Nucleus accumbens (tissue), 56 donors: ENCODE results near the gene ETFBKMT.
A peak's percentile ranks its signal among the peaks of the same experiment; 100 is the strongest.

Experiments
- DNase-seq, 56 donors: peaks; one replicate each; lab custom pipeline; 2025; lab: John Stamatoyannopoulos, UW

The ETFBKMT gene

GRCh38 chr12:31659087-31659942 lies at the start of gene ETFBKMT:
TSS of gene ETFBKMT (plus strand) at chr12:31659688. CDS start at chr12:31661954, 2,266 bp downstream.
- DNase-seq: peak; percentile 55 to 98 (median 87)

- DNase-seq: no peak
Observed at GRCh38 chr12:31612819-31613218, 46.7 kb upstream of the ETFBKMT start.

GRCh38 chr12:31618228-31619025 lies 41.1 kb upstream of the ETFBKMT start:
- no peak for DNase-seq

GRCh38 chr12:31620311-31620710 lies 39.2 kb upstream of the ETFBKMT start:
- no peak for DNase-seq

DNA sequence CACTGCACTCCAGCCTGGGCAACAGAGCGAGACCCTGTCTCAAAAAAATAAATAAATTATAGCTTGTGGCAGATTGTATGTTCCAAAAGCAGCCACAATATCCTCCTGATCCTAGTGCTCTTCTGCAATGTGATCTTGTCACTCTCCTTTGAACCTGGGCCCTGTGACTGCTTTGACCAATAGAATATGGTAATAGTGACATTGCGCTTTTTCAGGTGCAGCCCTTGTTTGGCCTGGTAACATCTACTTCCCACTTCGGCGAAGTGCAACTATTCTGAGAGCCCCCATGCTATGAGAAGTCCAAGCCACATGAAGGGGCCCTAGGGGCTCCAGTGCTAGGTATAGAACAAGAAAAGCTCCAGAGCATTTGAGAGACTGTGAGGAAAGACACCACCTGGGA lies 37.5 kb upstream of the ETFBKMT start:
- DNase-seq: no peak

DNA sequence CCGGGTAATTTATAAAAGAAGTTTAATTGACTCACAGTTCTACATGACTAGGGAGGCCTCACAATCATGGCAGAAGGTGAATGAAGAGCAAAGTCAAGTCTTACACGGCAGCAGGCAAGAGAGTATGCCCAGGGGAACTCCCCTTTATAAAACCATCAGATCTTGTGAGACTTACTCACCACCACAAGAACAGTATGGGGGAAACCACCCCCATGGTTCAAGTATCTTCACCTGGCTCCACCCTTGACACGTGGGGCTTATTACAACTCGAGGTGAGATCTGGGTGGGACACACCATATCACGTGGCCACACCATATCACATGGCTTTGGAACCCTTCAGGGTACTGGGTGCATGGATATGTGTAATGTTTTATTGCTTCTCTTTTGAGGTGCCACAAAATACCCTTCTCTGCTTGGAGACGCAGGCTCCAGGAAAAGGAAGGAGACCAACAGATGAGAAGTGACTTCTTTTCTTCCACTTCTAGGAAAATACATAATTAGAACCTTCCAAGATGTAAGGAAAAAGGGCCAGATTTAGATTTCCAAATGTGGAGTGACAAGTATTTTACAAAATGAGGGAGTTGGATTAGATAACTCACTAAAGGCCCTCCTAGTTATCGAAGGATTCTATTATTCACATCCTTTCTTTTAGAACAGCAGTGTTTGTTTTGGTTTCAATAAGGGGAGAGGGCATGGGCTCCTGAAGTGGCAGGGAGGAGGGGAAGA lies 33.1 kb upstream of the ETFBKMT start:
- no peak for DNase-seq

DNA sequence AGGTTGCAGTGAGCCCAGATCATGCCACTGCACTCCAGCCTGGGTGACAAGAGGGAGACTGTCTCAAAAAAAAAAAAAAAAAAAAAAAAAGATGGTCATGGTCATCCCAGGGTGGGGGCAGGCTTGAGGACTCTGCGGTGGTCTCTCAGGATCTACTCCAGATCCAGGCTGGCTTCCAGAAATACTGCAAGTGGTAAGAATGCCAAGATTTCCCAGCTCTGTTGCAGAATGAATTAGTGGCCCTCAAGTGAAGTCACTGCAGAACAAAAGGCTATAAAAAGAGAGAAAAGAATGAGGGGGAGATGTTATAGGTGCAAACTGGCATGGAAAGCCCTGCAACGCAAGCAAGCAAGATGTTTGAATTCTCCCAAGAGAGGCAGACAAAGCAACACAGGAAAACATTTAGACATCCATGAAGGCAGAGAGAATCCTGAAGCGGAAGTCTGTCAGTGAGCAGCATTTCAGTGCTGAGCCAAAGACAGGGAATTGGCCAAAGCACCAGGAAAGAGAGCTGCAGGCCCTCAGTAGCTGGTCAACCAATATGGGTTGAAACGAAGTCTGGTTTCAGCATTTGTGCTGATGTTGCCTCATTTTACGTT lies 31.9 kb upstream of the ETFBKMT start:
- no peak for DNase-seq

GRCh38 chr12:31629756-31630732 lies 29.4 kb upstream of the ETFBKMT start:
- no peak for DNase-seq

- DNase-seq: no peak
Observed at GRCh38 chr12:31631023-31631724, 28.3 kb upstream of the ETFBKMT start.

- DNase-seq: no peak
Observed at GRCh38 chr12:31631809-31632208, 27.7 kb upstream of the ETFBKMT start.

- DNase-seq: no peak
Observed at GRCh38 chr12:31633464-31633863, 26.0 kb upstream of the ETFBKMT start.

DNA sequence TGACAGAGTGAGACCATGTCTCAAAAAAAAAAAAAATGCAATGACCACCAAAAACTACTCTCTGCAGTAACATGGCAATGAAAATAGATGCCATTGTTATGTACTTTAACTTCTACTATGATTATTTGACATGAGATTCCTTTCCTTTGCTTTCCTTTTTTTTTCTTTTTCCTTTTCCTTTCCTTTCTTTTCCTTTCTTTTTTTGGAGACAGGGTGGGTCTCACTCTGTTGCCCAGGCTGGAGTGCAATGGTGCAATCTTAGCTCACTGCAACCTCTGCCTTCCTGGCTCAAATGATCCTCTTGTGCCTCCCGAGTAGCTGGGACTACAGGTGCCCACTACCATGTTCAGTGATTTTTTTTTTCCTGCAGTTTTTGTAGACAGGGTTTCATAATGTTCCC lies 24.9 kb upstream of the ETFBKMT start:
- DNase-seq: no peak

GRCh38 chr12:31641509-31642090 lies 17.9 kb upstream of the ETFBKMT start:
- DNase-seq: no peak

GRCh38 chr12:31644536-31644935 lies 15.0 kb upstream of the ETFBKMT start:
- DNase-seq: no peak

DNA sequence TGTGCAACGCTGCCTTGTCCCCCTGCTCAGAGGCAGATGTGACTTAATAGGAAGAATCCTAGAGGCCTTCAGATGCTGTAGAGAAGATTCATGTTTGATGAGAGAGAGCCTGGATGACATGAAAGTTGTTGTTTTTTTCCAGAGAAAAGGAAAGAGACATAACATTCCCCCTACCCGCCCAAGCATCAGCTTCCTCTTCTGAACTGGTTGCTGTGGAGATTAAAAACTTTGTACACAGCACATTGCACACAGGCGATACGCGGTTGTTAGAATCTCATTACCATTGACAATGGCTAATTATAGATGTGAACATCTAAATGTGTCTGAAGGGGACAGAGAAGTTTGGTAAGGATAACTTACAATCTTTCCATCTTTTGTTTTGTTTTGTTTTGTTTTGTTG lies 13.6 kb upstream of the ETFBKMT start:
- no peak for DNase-seq

DNA sequence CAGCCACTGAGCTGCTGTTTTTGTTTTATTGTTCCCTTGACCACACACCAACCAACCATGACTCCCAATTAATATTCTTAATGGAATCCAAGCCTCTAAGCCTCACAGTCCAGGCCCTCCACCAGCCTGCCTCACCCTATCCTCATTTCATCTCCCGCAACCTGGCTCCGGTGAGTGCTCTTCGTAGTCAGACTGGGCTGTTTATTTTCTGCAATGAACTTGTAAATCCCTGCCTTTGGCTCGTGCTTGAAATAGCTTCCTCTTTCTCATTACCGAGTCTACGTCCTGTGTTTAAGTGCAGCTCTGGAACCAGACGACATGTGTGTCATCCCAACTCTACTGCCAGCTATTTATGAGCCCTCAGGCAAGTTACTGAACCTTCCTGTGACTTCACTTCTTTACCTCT lies 12.4 kb upstream of the ETFBKMT start:
- DNase-seq: no peak

- no peak for DNase-seq
Observed at GRCh38 chr12:31650918-31651317, 8.6 kb upstream of the ETFBKMT start.

- no peak for DNase-seq
Observed at GRCh38 chr12:31651893-31652521, 7.5 kb upstream of the ETFBKMT start.
